Adrenal gland (tissue), 12 donors: Measurements from ENCODE around the gene SPPL3. TPM values are rescaled to one million over a fixed set of nuclear protein-coding genes. Genes with fewer than 3 reads are reported as not detected.

Experiments
- DNase-seq, 7 donors: peaks; one replicate each; pipeline ENCODE4 v3.0.0-alpha.2; 2019 to 2020
- H3K27ac ChIP-seq, 5 donors: fragments of 200-600 bp; sonication (generic) in 4 of 5; 1 replicate in 3 of 5; 2 replicates in 2 of 5; pipeline versions ENCODE4 v1.5.1 to v1.8.0; 2016 to 2020; ENCODE audit warnings: mild to moderate bottlenecking in 1 of 5
- H3K27me3 ChIP-seq: fragments of 200-600 bp; 2 replicates; pipeline ENCODE4 v1.8.0; 2021
- H3K36me3 ChIP-seq, 2 donors: fragments of 200-600 bp; replicated peaks in 1 of 2; 1 replicate in 1 of 2; 2 replicates in 1 of 2; pipeline versions ENCODE4 v1.5.1 to v1.8.0; 2018 to 2022
- H3K4me1 ChIP-seq, 2 donors: fragments of 200-600 bp; replicated peaks in 1 of 2; 1 replicate in 1 of 2; 2 replicates in 1 of 2; pipeline versions ENCODE4 v1.5.1 to v1.8.0; 2018 to 2021
- H3K4me3 ChIP-seq, 4 donors: fragments of 200-600 bp; sonication (generic) in 3 of 4; one replicate each; pipeline ENCODE4 v1.5.1; 2016 to 2018
- H3K9me3 ChIP-seq, 3 donors: fragments of 200-600 bp; sonication (generic) in 1 of 3; replicated peaks in 1 of 3; 1 replicate in 2 of 3; 2 replicates in 1 of 3; pipeline versions ENCODE4 v1.5.1 to v1.8.0; 2016 to 2021
- CTCF ChIP-seq, 6 experiments: fragments of 450-650 bp in 4 of 6; fragments of 200-600 bp in 2 of 6; sonication (generic) in 1 of 6; IDR thresholded peaks; 1 replicate in 5 of 6; 2 replicates in 1 of 6; pipeline versions ENCODE4 v1.5.1 to v1.8.0; 2016 to 2021; ENCODE audit warnings: antibody characterized with exemption in 6 of 6, mild to moderate bottlenecking in 2 of 6, moderate library complexity in 1 of 6
- POLR2A ChIP-seq, 2 donors: fragments of 450-650 bp; IDR thresholded peaks; one replicate each; pipeline ENCODE4 v1.6.1; 2017; ENCODE audit warnings: antibody characterized with exemption in 2 of 2, mild to moderate bottlenecking in 2 of 2, moderate library complexity in 1 of 2
- WGBS, 4 donors: extraction: QIAGEN DNeasy Blood & Tissue Kit in 2 of 4; methylation state at CpG; one replicate each; pipeline versions ENCODE4 v1.1.5 to v1.1.7; 2013 to 2017; 5-methylcytosine and 5-hydroxymethylcytosine counted together
- intact Hi-C, 2 donors: fragments of 100-400 bp; cut with DNase I; formaldehyde crosslinking; loops; one replicate each; pipeline versions ENCODE4 v1.14.1 to v1.15.0; 2022 to 2023
- polyA plus RNA-seq, 3 donors: library from polyadenylated mRNA; stranded (reverse); fragments of 200-250 nt in 2 of 3; fragments of 350-450 nt in 1 of 3; fragmentation: Illumina TruSeq in 1 of 3; extraction: RNeasy Lipid Tissue Mini Kit (QIAGEN cat#74804) in 1 of 3; gene quantifications; one replicate each; pipeline ENCODE4 v1.2.3, GENCODE V29; 2013 to 2014
- total RNA-seq, 9 donors: library from RNA; depleted of rRNA in 4 of 9; stranded (reverse); fragments of >200 nt in 4 of 9; fragments of 120-200 nt in 1 of 9; fragmentation: NEBNext Ultra II Directional in 1 of 9; extraction: Animal tissue kit (Norgen Biotek cat#: 25700) in 1 of 9; gene quantifications; one replicate each; pipeline versions ENCODE4 v1.1.0 to v1.2.4, GENCODE V29; 2013 to 2023
- donor health status: healthy with polysubstance abuse.
- donor health status: Bipolar disorder and iron deficiency.
- donor health status: DM: yes; HTN: yes; CAD: no.
- donor health status: DM: no; HTN: no; CAD: no.
- donor health status: DM: no; HTN: no; CAD: no.
- donor health status: DM: yes; HTN: yes; CAD: no.

The SPPL3 gene
- total and polyA plus RNA-seq, 12 donors, result 10.5 to 50.6 (median 21.3) TPM

GRCh38 chr12:120822832-120823503 lies 81.2 kb downstream of the SPPL3 start:
- H3K27me3 ChIP-seq, result no peaks in the 10 kb centered on the region
- TF ChIP-seq POLR2A (IDR thresholded peaks at IDR 0.05) (no peak), CTCF (IDR thresholded peaks at IDR 0.05) (no peak)
- DNase-seq, result no peak
- H3K27ac ChIP-seq, result no peak overlapping the region
- H3K4me3 ChIP-seq, result no peak overlapping the region
- WGBS, 4 donors, result 75 to 88% (median 82%) methylated on average over 9 of the region's 9 CpGs
- peaks cover 5 to 17% of the 10 kb centered on the region in 2 donors for H3K4me1 ChIP-seq
- no peaks in the 10 kb centered on the region for H3K9me3 ChIP-seq
- intact Hi-C loops, result no loop called here
- no peaks in the 10 kb centered on the region for H3K36me3 ChIP-seq

GRCh38 chr12:120821878-120822277 lies 82.3 kb downstream of the SPPL3 start:
- TF ChIP-seq POLR2A (IDR thresholded peaks at IDR 0.05) (no peak), CTCF (IDR thresholded peaks at IDR 0.05) (no peak)
- Histone ChIP-seq H3K9me3 (no peaks in the 10 kb centered on the region), H3K27ac (no peak overlapping the region), H3K36me3 (no peaks in the 10 kb centered on the region), H3K27me3 (no peaks in the 10 kb centered on the region), H3K4me1 (peaks cover 5 to 7% of the 10 kb centered on the region in 2 donors), H3K4me3 (no peak overlapping the region)
- DNase-seq, result no peak
- WGBS, 4 donors, result 82 to 92% (median 90%) methylated on average over 2 of the region's 2 CpGs
- intact Hi-C loops, result no loop called here

GRCh38 chr12:120820884-120821510 lies 83.2 kb downstream of the SPPL3 start:
- H3K36me3 ChIP-seq, result no peaks in the 10 kb centered on the region
- H3K4me1 ChIP-seq, result peaks cover 0 to 5% of the 10 kb centered on the region in 2 donors

GRCh38 chr12:120818416-120818815 lies 85.7 kb downstream of the SPPL3 start:
- 81 to 90% (median 86%) methylated on average over 2 of the region's 2 CpGs for WGBS, 4 donors
- no peak for DNase-seq
- Histone ChIP-seq H3K27me3 (no peaks in the 10 kb centered on the region), H3K9me3 (no peaks in the 10 kb centered on the region), H3K4me3 (no peak overlapping the region), H3K4me1 (peaks cover 0 to 11% of the 10 kb centered on the region in 2 donors), H3K27ac (no peak overlapping the region), H3K36me3 (no peaks in the 10 kb centered on the region)
- TF ChIP-seq POLR2A (IDR thresholded peaks at IDR 0.05) (no peak), CTCF (IDR thresholded peaks at IDR 0.05) (no peak)
- intact Hi-C loops, result no loop called here

More at GRCh38 chr12:120820884-120821510, 83.2 kb downstream of the SPPL3 start:
- Histone ChIP-seq H3K27ac (no peak overlapping the region), H3K9me3 (no peaks in the 10 kb centered on the region), H3K4me3 (no peak overlapping the region), H3K27me3 (no peaks in the 10 kb centered on the region)
- intact Hi-C loops, result no loop called here
- DNase-seq, result no peak
- TF ChIP-seq POLR2A (IDR thresholded peaks at IDR 0.05) (no peak), CTCF (IDR thresholded peaks at IDR 0.05) (no peak)
- 75 to 84% (median 81%) methylated on average over 7 of the region's 7 CpGs for WGBS, 4 donors
